H9 (cell line): ENCODE results near the gene TIAL1. TPM values are rescaled to one million over a fixed set of nuclear protein-coding genes. Genes with fewer than 3 reads are reported as not detected.

ENCODE experiments used
- DNase-seq: peaks from one replicate; pipeline ENCODE4 v3.0.0-alpha.2; 2017
- H2AFZ ChIP-seq: one replicate; pipeline ENCODE4 v1.6.1; 2013; ENCODE audit warnings: mild to moderate bottlenecking, low read length, control low read depth, moderate library complexity
- H2AK5ac ChIP-seq: 2 replicates; pipeline ENCODE4 v1.6.1; 2013; ENCODE audit warnings: low read length, control low read depth, mixed read lengths; ENCODE audit not compliant: insufficient read length
- H2BK120ac ChIP-seq: one replicate; pipeline ENCODE4 v1.6.1; 2013; ENCODE audit warnings: low read depth, mild to moderate bottlenecking, low read length, control low read depth, inconsistent platforms; ENCODE audit not compliant: poor library complexity, severe bottlenecking
- H2BK12ac ChIP-seq: 2 replicates; pipeline ENCODE4 v1.6.1; 2013; ENCODE audit warnings: low read length, control low read depth, mixed read lengths, low read depth; ENCODE audit not compliant: insufficient read length
- H2BK15ac ChIP-seq: 2 replicates; pipeline ENCODE4 v1.6.1; 2013; ENCODE audit warnings: low read depth, low read length, control low read depth
- H2BK20ac ChIP-seq: one replicate; pipeline ENCODE4 v1.6.1; 2013; ENCODE audit warnings: low read depth, mild to moderate bottlenecking, low read length, control low read depth, inconsistent platforms; ENCODE audit not compliant: poor library complexity, severe bottlenecking
- H2BK5ac ChIP-seq: 2 replicates; pipeline ENCODE4 v1.6.1; 2013; ENCODE audit warnings: low read length, control low read depth, mixed read lengths; ENCODE audit not compliant: insufficient read length
- H3K14ac ChIP-seq: 2 replicates; pipeline ENCODE4 v1.6.1; 2013; ENCODE audit warnings: low read length, control low read depth; ENCODE audit not compliant: insufficient read depth
- H3K18ac ChIP-seq: 2 replicates; pipeline ENCODE4 v1.6.1; 2013; ENCODE audit warnings: low read depth, mild to moderate bottlenecking, mixed read lengths, low read length, control low read depth; ENCODE audit not compliant: insufficient read length
- H3K23ac ChIP-seq: 2 replicates; pipeline ENCODE4 v1.6.1; 2013; ENCODE audit warnings: low read length, control low read depth, mixed read lengths, low read depth; ENCODE audit not compliant: insufficient read length
- H3K23me2 ChIP-seq: 2 replicates; pipeline ENCODE4 v1.6.1; 2013; ENCODE audit warnings: low read depth, mild to moderate bottlenecking, mixed read lengths, low read length, control low read depth; ENCODE audit not compliant: insufficient read length, poor library complexity, severe bottlenecking
- H3K27ac ChIP-seq: 2 replicates; pipeline ENCODE4 v1.5.1; 2013; ENCODE audit warnings: low read length, control low read depth, mixed read lengths, low read depth; ENCODE audit not compliant: insufficient read length
- H3K27me3 ChIP-seq: 2 replicates; pipeline ENCODE4 v1.6.1; 2013; ENCODE audit warnings: low read length, control low read depth, inconsistent platforms; ENCODE audit not compliant: insufficient read depth
- H3K4ac ChIP-seq: 2 replicates; pipeline ENCODE4 v1.6.1; 2013; ENCODE audit warnings: low read depth, mild to moderate bottlenecking, control low read depth, inconsistent platforms, low read length, moderate library complexity
- H3K4me1 ChIP-seq: 2 replicates; pipeline ENCODE4 v1.6.1; 2013; ENCODE audit warnings: low read length, control low read depth, inconsistent platforms; ENCODE audit not compliant: insufficient read depth
- H3K4me2 ChIP-seq: 2 replicates; pipeline ENCODE4 v1.6.1; 2013; ENCODE audit warnings: low read length, control low read depth, mixed read lengths; ENCODE audit not compliant: insufficient read length, insufficient read depth
- H3K56ac ChIP-seq: 2 replicates; pipeline ENCODE4 v1.6.1; 2013; ENCODE audit warnings: low read depth, mild to moderate bottlenecking, mixed read lengths, low read length, control low read depth; ENCODE audit not compliant: insufficient read length
- H3K79me1 ChIP-seq: 2 replicates; pipeline ENCODE4 v1.6.1; 2013; ENCODE audit warnings: low read depth, mild to moderate bottlenecking, moderate library complexity, low read length, control low read depth, inconsistent platforms; ENCODE audit not compliant: insufficient read depth, poor library complexity, severe bottlenecking
- H3K79me2 ChIP-seq: 2 replicates; pipeline ENCODE4 v1.6.1; 2013; ENCODE audit warnings: low read length, control low read depth, inconsistent platforms; ENCODE audit not compliant: insufficient read depth
- H3K9ac ChIP-seq: 2 replicates; pipeline ENCODE4 v1.6.1; 2013; ENCODE audit warnings: low read length, control low read depth, mixed read lengths; ENCODE audit not compliant: insufficient read length; ENCODE audit errors: extremely low read depth
- H3K9me3 ChIP-seq: one replicate; pipeline ENCODE4 v1.6.1; 2013; ENCODE audit warnings: low read depth, low read length, inconsistent platforms; ENCODE audit not compliant: control insufficient read depth
- H3T11ph ChIP-seq: one replicate; pipeline ENCODE4 v1.6.1; 2013; ENCODE audit warnings: mild to moderate bottlenecking, low read length, control low read depth, inconsistent platforms
- H4K20me1 ChIP-seq: one replicate; pipeline ENCODE4 v1.6.1; 2013; ENCODE audit not compliant: control insufficient read depth, insufficient read length, insufficient read depth
- H4K5ac ChIP-seq: 2 replicates; pipeline ENCODE4 v1.6.1; 2013; ENCODE audit warnings: low read depth, mild to moderate bottlenecking, mixed read lengths, low read length, control low read depth; ENCODE audit not compliant: insufficient read length
- H4K8ac ChIP-seq: replicated peaks from 2 replicates; pipeline ENCODE4 v1.6.1; 2013; ENCODE audit warnings: low read length, control low read depth, mixed read lengths, low read depth; ENCODE audit not compliant: insufficient read length
- H4K91ac ChIP-seq: 2 replicates; pipeline ENCODE4 v1.6.1; 2013; ENCODE audit warnings: low read depth, mild to moderate bottlenecking, moderate library complexity, mixed read lengths, low read length, control low read depth; ENCODE audit not compliant: insufficient read length
- H3K27ac Mint-ChIP-seq, 3 experiments: 2 replicates in 2 of 3; 3 replicates in 1 of 3; pipeline ENCODE4 v1.8.0; 2020 to 2021; ENCODE audit warnings: mixed read lengths in 3 of 3, mild to moderate bottlenecking in 1 of 3, moderate library complexity in 1 of 3
- H3K27me3 Mint-ChIP-seq: 2 replicates; pipeline ENCODE4 v1.8.0; 2021; ENCODE audit warnings: low read depth, mild to moderate bottlenecking, moderate library complexity, mixed read lengths
- H3K36me3 Mint-ChIP-seq, 3 experiments: 2 replicates in 2 of 3; 3 replicates in 1 of 3; pipeline ENCODE4 v1.8.0; 2020 to 2021; ENCODE audit warnings: low read depth in 3 of 3, mixed read lengths in 3 of 3; ENCODE audit not compliant: insufficient read depth in 1 of 3
- H3K4me1 Mint-ChIP-seq, 2 experiments: 2 replicates each; pipeline ENCODE4 v1.8.0; 2020; ENCODE audit warnings: mixed read lengths in 2 of 2
- H3K4me3 Mint-ChIP-seq, 2 experiments: 2 replicates in 1 of 2; 3 replicates in 1 of 2; pipeline ENCODE4 v1.8.0; 2020 to 2021; ENCODE audit warnings: mild to moderate bottlenecking in 2 of 2, mixed read lengths in 2 of 2, moderate library complexity in 1 of 2
- H3K9me3 Mint-ChIP-seq, 2 experiments: 2 replicates in 1 of 2; 3 replicates in 1 of 2; pipeline ENCODE4 v1.8.0; 2020; ENCODE audit warnings: mild to moderate bottlenecking in 2 of 2, mixed read lengths in 2 of 2, moderate library complexity in 1 of 2
- CTCF ChIP-seq: fragments of 200-600 bp; sonication (generic); conservative IDR thresholded peaks from 3 replicates; pipeline ENCODE4 v1.8.0; 2021; ENCODE audit warnings: antibody characterized with exemption, mild to moderate bottlenecking
- WGBS: extraction: QIAGEN DNeasy Blood & Tissue Kit; methylation state at CpG from one replicate; pipeline ENCODE4 v1.1.7; 2013; ENCODE audit warnings: missing lambda C conversion rate, low lambda C conversion rate, mixed read lengths; ENCODE audit not compliant: insufficient read length; ENCODE audit errors: extremely low coverage; 5-methylcytosine and 5-hydroxymethylcytosine counted together
- total RNA-seq: library from RNA; stranded (reverse); gene quantifications from 2 replicates; pipeline ENCODE4 v1.2.1, GENCODE V29; 2021

The TIAL1 gene
- total RNA-seq, 1 experiment from 2014 or later, result 146 TPM

GRCh38 chr10:119524720-119525070, 72.1 kb downstream of the TIAL1 start:
- Histone ChIP-seq H3K4me1 (no peaks in the 10 kb centered on the region), H2BK20ac (no peak overlapping the region), H3K27ac (no peak overlapping the region), H3K79me1 (no peaks in the 10 kb centered on the region), H3K56ac (no peak overlapping the region), H3K23ac (no peak overlapping the region), H4K91ac (no peak overlapping the region), H3K4me2 (no peak overlapping the region), H3K23me2 (no peaks in the 10 kb centered on the region), H3K9me3 (no peaks in the 10 kb centered on the region), H2BK120ac (no peak overlapping the region), H3T11ph (no peak overlapping the region), H2AK5ac (no peak overlapping the region), H3K14ac (no peak overlapping the region), H4K5ac (no peak overlapping the region), H3K79me2 (no peaks in the 10 kb centered on the region), H3K18ac (no peak overlapping the region), H3K9ac (no peak overlapping the region), H2BK5ac (no peak overlapping the region), H2BK12ac (no peak overlapping the region), H4K8ac (no peak overlapping the region), H4K20me1 (no peaks in the 10 kb centered on the region), H3K4ac (no peak overlapping the region), H2BK15ac (no peak overlapping the region), H2AFZ (no peak overlapping the region), H3K27me3 (no peaks in the 10 kb centered on the region)
- Mint-ChIP-seq H3K27ac (no peak overlapping the region), H3K4me3 (no peak overlapping the region), H3K36me3 (no peaks in the 10 kb centered on the region), H3K9me3 (no peaks in the 10 kb centered on the region), H3K4me1 (peaks cover 9 to 10% of the 10 kb centered on the region in 2 experiments), H3K27me3 (peaks cover 2% of the 10 kb centered on the region; the same call in 1 of the 2 replicates)
- TF ChIP-seq CTCF, result no peak
- DNase-seq, result no peak
- no CpG with 5 or more reads among the region's 13 CpGs for WGBS
